HepG2 (cell line): ENCODE data around the gene NPPB. TPM values are rescaled to one million over a fixed set of nuclear protein-coding genes. Genes with fewer than 3 reads are reported as not detected.
A peak's percentile ranks its signal among the peaks of the same experiment; 100 is the strongest.

Experiments
- ATF7-NPFF ChIP-seq: sonication (generic); formaldehyde crosslinking; IDR thresholded peaks from 2 replicates; pipeline ENCODE4 v1.8.1; 2023; ENCODE audit warnings: mild to moderate bottlenecking, low read depth, missing genetic modification reagents, moderate library complexity
- CENPT ChIP-seq: sonication (generic); formaldehyde crosslinking; IDR thresholded peaks from 2 replicates; pipeline ENCODE4 v1.8.0; 2022; ENCODE audit warnings: low read depth, mild to moderate bottlenecking, moderate library complexity, missing genetic modification reagents
- DPF2 ChIP-seq: sonication (generic); formaldehyde crosslinking; IDR thresholded peaks from 2 replicates; pipeline ENCODE4 v1.4.0; 2020; ENCODE audit warnings: mild to moderate bottlenecking, low read depth, missing genetic modification reagents, borderline replicate concordance
- MAFG ChIP-seq: sonication (generic); formaldehyde crosslinking; IDR thresholded peaks from 2 replicates; pipeline ENCODE4 v1.5.1; 2020; ENCODE audit warnings: mild to moderate bottlenecking, missing genetic modification reagents
- MAFK ChIP-seq, 2 experiments: IDR thresholded peaks in 1 of 2; conservative IDR thresholded peaks in 1 of 2; 2 replicates each; pipeline ENCODE4 v1.6.1; 2011; ENCODE audit warnings: improper control_type of control experiment in 2 of 2, low read length in 2 of 2
- MTF1 ChIP-seq: sonication (generic); formaldehyde crosslinking; IDR thresholded peaks from 2 replicates; pipeline ENCODE4 v1.5.0; 2020; ENCODE audit warnings: missing genetic modification reagents
- MYC ChIP-seq: sonication (generic); formaldehyde crosslinking; IDR thresholded peaks from 2 replicates; pipeline ENCODE4 v1.9.0; 2021; ENCODE audit warnings: missing genetic modification reagents, borderline replicate concordance
- SP4 ChIP-seq: sonication (generic); formaldehyde crosslinking; IDR thresholded peaks from 2 replicates; pipeline ENCODE4 v1.8.1; 2023; ENCODE audit warnings: mild to moderate bottlenecking, missing genetic modification reagents
- TAF1 ChIP-seq: sonication (generic); formaldehyde crosslinking; IDR thresholded peaks from 2 replicates; pipeline ENCODE4 v1.4.0; 2020; ENCODE audit warnings: missing genetic modification reagents
- TCF7L2 ChIP-seq: IDR thresholded peaks from 2 replicates; pipeline ENCODE4 v1.6.1; 2011; ENCODE audit warnings: mild to moderate bottlenecking, low read depth, low read length, moderate library complexity
- YY1 ChIP-seq: IDR thresholded peaks from 2 replicates; pipeline ENCODE4 v1.6.1; 2011; ENCODE audit warnings: low read length, low read depth, moderate library complexity, mild to moderate bottlenecking; ENCODE audit not compliant: insufficient read depth, insufficient replicate concordance
- ZNF737 ChIP-seq: sonication (generic); formaldehyde crosslinking; IDR thresholded peaks from 2 replicates; pipeline ENCODE4 v1.5.0; 2020; ENCODE audit warnings: missing genetic modification reagents, mild to moderate bottlenecking, borderline replicate concordance
- ZNF780A ChIP-seq: sonication (generic); formaldehyde crosslinking; IDR thresholded peaks from 2 replicates; pipeline ENCODE4 v1.8.0; 2022; ENCODE audit warnings: mild to moderate bottlenecking, missing genetic modification reagents, moderate library complexity
- ZNF841 ChIP-seq: sonication (generic); formaldehyde crosslinking; IDR thresholded peaks from 2 replicates; pipeline ENCODE4 v1.8.1; 2023; ENCODE audit warnings: missing genetic modification reagents, borderline replicate concordance
- ZZZ3 ChIP-seq: sonication (generic); formaldehyde crosslinking; IDR thresholded peaks from 2 replicates; pipeline ENCODE4 v1.4.0; 2020; ENCODE audit warnings: missing genetic modification reagents, mild to moderate bottlenecking, borderline replicate concordance
- polyA plus RNA-seq, 8 experiments: library from polyadenylated mRNA; depleted of rRNA in 3 of 8; stranded (reverse) in 7 of 8; unstranded in 1 of 8; fragments of >200 nt; fragmentation: Illumina TruSeq in 4 of 8; extraction: Trizol in 4 of 8; gene quantifications; 2 replicates each; pipeline versions ENCODE4 v1.2.1 to v1.2.3, GENCODE V29; 2011 to 2016; ENCODE audit warnings: low read depth in 4 of 8, missing spikeins in 1 of 8, mixed read lengths in 1 of 8; ENCODE audit not compliant: insufficient read depth in 1 of 8
- total RNA-seq, 5 experiments: library from RNA; depleted of rRNA; stranded (reverse); fragments of >200 nt; fragmentation: Illumina TruSeq; extraction: Trizol; gene quantifications; 2 replicates each; pipeline ENCODE4 v1.2.3, GENCODE V29; 2016; ENCODE audit warnings: low read depth in 1 of 5
- TF ChIP-seq, protein P1 (sequence below): sonication (generic); formaldehyde crosslinking; IDR thresholded peaks from 2 replicates; pipeline ENCODE4 v1.4.0; 2020; ENCODE audit warnings: missing genetic modification reagents
- TF ChIP-seq, protein P2 (sequence below): IDR thresholded peaks from 2 replicates; pipeline ENCODE4 v1.6.1; 2012; ENCODE audit warnings: low read depth, low read length, improper control_type of control experiment

The NPPB gene
- total and polyA plus RNA-seq, 2 of the 13 experiments (the other 11 are each of a cell fraction or from before 2014, with no cell fraction given) = 1.9 TPM; not detected in 1

GRCh38 chr1:11908095-11908675, 49.4 kb upstream of the NPPB start (continued):
- TF ChIP-seq, protein P1, sequence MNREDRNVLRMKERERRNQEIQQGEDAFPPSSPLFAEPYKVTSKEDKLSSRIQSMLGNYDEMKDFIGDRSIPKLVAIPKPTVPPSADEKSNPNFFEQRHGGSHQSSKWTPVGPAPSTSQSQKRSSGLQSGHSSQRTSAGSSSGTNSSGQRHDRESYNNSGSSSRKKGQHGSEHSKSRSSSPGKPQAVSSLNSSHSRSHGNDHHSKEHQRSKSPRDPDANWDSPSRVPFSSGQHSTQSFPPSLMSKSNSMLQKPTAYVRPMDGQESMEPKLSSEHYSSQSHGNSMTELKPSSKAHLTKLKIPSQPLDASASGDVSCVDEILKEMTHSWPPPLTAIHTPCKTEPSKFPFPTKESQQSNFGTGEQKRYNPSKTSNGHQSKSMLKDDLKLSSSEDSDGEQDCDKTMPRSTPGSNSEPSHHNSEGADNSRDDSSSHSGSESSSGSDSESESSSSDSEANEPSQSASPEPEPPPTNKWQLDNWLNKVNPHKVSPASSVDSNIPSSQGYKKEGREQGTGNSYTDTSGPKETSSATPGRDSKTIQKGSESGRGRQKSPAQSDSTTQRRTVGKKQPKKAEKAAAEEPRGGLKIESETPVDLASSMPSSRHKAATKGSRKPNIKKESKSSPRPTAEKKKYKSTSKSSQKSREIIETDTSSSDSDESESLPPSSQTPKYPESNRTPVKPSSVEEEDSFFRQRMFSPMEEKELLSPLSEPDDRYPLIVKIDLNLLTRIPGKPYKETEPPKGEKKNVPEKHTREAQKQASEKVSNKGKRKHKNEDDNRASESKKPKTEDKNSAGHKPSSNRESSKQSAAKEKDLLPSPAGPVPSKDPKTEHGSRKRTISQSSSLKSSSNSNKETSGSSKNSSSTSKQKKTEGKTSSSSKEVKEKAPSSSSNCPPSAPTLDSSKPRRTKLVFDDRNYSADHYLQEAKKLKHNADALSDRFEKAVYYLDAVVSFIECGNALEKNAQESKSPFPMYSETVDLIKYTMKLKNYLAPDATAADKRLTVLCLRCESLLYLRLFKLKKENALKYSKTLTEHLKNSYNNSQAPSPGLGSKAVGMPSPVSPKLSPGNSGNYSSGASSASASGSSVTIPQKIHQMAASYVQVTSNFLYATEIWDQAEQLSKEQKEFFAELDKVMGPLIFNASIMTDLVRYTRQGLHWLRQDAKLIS = peak; percentile 94
- TF ChIP-seq TCF7L2 (no peak), MTF1 (CRISPR knock-in tag) (peak; percentile 93), MYC (no peak), ZNF841 (CRISPR knock-in tag) (no peak), ATF7-NPFF (CRISPR knock-in tag) (peak; percentile 65; the same call in 1 of the 2 replicates), MAFG (CRISPR knock-in tag) (no peak), MAFK (conservative IDR thresholded peaks at IDR 0.05 in 1 of 2, IDR thresholded peaks at IDR 0.05 in 1 of 2; ENCODE audit: low read length in 2 of 2) (no peak), ZNF780A (0 out of 2 replicates have a peak, but pooled peaks have one; percentile 17), TAF1 (no peak), ZZZ3 (CRISPR knock-in tag) (no peak), SP4 (CRISPR knock-in tag) (0 out of 2 replicates have a peak, but pooled peaks have one; percentile 8), YY1 (peak; percentile 2), CENPT (CRISPR knock-in tag) (no peak), ZNF737 (CRISPR knock-in tag) (no peak), DPF2 (CRISPR knock-in tag) (no peak; the same call in 1 of the 2 replicates)
- TF ChIP-seq, protein P2, sequence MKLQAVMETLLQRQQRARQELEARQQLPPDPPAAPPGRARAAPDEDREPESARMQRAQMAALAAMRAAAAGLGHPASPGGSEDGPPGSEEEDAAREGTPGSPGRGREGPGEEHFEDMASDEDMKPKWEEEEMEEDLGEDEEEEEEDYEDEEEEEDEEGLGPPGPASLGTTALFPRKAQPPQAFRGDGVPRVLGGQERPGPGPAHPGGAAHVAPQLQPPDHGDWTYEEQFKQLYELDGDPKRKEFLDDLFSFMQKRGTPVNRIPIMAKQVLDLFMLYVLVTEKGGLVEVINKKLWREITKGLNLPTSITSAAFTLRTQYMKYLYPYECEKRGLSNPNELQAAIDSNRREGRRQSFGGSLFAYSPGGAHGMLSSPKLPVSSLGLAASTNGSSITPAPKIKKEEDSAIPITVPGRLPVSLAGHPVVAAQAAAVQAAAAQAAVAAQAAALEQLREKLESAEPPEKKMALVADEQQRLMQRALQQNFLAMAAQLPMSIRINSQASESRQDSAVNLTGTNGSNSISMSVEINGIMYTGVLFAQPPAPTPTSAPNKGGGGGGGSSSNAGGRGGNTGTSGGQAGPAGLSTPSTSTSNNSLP = peak; percentile 90
